DOHH2 (cell line): Measurements from ENCODE around the gene VPS8.

ENCODE experiments used
- EZH2phosphoT487 ChIP-seq: fragments of 200-600 bp; sonication (generic); IDR thresholded peaks from 2 replicates; pipeline ENCODE4 v1.6.1; 2017; ENCODE audit warnings: borderline replicate concordance, mild to moderate bottlenecking, antibody characterized with exemption, low read length, moderate library complexity, mixed read lengths
- TF ChIP-seq, protein P1 (sequence below): fragments of 200-600 bp; sonication (generic); IDR thresholded peaks from one replicate; pipeline ENCODE4 v1.5.1; 2014; ENCODE audit warnings: antibody characterized with exemption, mild to moderate bottlenecking, low read depth, low read length; ENCODE audit not compliant: poor library complexity, severe bottlenecking

DNA sequence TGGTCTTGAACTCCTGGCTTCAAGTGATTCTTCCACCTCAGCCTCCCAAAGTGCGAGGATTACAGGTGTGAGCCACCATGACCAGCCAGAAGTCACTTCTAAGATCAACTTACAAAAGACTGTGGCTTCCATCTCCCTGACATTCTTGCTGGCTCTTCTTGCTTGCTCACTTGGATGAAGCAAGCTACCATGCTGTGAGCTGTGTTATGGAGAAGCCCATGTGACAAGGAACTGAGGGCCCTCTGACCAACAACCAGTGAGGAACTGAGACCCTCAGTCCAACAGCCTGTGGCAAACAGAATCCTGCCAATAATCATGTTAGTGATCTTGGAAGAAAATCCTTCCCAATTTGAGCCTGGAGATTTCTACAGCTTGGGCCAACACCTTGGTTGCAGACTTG is 7.2 kb upstream of the VPS8 start:
- TF ChIP-seq, protein P1, sequence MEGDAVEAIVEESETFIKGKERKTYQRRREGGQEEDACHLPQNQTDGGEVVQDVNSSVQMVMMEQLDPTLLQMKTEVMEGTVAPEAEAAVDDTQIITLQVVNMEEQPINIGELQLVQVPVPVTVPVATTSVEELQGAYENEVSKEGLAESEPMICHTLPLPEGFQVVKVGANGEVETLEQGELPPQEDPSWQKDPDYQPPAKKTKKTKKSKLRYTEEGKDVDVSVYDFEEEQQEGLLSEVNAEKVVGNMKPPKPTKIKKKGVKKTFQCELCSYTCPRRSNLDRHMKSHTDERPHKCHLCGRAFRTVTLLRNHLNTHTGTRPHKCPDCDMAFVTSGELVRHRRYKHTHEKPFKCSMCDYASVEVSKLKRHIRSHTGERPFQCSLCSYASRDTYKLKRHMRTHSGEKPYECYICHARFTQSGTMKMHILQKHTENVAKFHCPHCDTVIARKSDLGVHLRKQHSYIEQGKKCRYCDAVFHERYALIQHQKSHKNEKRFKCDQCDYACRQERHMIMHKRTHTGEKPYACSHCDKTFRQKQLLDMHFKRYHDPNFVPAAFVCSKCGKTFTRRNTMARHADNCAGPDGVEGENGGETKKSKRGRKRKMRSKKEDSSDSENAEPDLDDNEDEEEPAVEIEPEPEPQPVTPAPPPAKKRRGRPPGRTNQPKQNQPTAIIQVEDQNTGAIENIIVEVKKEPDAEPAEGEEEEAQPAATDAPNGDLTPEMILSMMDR: no peak
- no peak for TF ChIP-seq EZH2phosphoT487
